ENCODE measurements around the gene BLOC1S6.

BLOC1S6 gene

GRCh38 chr15:45588219-45588875, 1.2 kb downstream of the BLOC1S6 start:
- TF ChIP-seq, protein P1, sequence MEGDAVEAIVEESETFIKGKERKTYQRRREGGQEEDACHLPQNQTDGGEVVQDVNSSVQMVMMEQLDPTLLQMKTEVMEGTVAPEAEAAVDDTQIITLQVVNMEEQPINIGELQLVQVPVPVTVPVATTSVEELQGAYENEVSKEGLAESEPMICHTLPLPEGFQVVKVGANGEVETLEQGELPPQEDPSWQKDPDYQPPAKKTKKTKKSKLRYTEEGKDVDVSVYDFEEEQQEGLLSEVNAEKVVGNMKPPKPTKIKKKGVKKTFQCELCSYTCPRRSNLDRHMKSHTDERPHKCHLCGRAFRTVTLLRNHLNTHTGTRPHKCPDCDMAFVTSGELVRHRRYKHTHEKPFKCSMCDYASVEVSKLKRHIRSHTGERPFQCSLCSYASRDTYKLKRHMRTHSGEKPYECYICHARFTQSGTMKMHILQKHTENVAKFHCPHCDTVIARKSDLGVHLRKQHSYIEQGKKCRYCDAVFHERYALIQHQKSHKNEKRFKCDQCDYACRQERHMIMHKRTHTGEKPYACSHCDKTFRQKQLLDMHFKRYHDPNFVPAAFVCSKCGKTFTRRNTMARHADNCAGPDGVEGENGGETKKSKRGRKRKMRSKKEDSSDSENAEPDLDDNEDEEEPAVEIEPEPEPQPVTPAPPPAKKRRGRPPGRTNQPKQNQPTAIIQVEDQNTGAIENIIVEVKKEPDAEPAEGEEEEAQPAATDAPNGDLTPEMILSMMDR (IDR thresholded peaks at IDR 0.05; ENCODE audit: low read length): no peak
- TF ChIP-seq EZH2 (optimal IDR thresholded peaks at IDR 0.05; ENCODE audit: low read depth, low read length) (no peak), EZH2phosphoT487 (IDR thresholded peaks at IDR 0.05; ENCODE audit: low read length) (no peak)
- peaks cover 17% of the 10 kb centered on the region for H3K4me1 ChIP-seq (ENCODE audit: low read length)
- no peaks in the 10 kb centered on the region for H3K27me3 ChIP-seq (replicated peaks; ENCODE audit: insufficient read depth, low read length)

GRCh38 chr15:45589256-45589655, 2.1 kb downstream of the BLOC1S6 start:
- peak overlapping the region; percentile 92 for H3K4me2 ChIP-seq (ENCODE audit: low read depth, low read length)

More at GRCh38 chr15:45588219-45588875, 1.2 kb downstream of the BLOC1S6 start:
- peak overlapping the region; percentile 94 for H3K4me3 ChIP-seq (ENCODE audit: low read length)
- H4K20me1 ChIP-seq (ENCODE audit: insufficient read depth, low read length): no peaks in the 10 kb centered on the region
- H3K9me2 ChIP-seq (replicated peaks; ENCODE audit: insufficient read depth, low read length): no peaks in the 10 kb centered on the region
- H2AFZ ChIP-seq (ENCODE audit: low read length): 0 out of 2 replicates have a peak overlapping the region, but pooled peaks have one; percentile 95
- no peak for DNase-seq
- H3K27ac ChIP-seq (ENCODE audit: low read length): peak overlapping the region; percentile 94; the same call in 1 of the 2 replicates
- H3K9ac ChIP-seq (ENCODE audit: low read length): peak overlapping the region; percentile 98
- H3K9me3 ChIP-seq (replicated peaks; ENCODE audit: insufficient read depth, low read length): no peaks in the 10 kb centered on the region
- H3K36me3 ChIP-seq (replicated peaks; ENCODE audit: insufficient read depth, low read length): no peaks in the 10 kb centered on the region; the same call in 1 of the 2 replicates
- H3K79me2 ChIP-seq (ENCODE audit: low read length): peaks cover 75% of the 10 kb centered on the region
- H3K4me2 ChIP-seq (ENCODE audit: low read depth, low read length): peak overlapping the region; percentile 92
- H3F3A ChIP-seq (ENCODE audit: insufficient read depth, low read length): no peaks in the 10 kb centered on the region

DNA sequence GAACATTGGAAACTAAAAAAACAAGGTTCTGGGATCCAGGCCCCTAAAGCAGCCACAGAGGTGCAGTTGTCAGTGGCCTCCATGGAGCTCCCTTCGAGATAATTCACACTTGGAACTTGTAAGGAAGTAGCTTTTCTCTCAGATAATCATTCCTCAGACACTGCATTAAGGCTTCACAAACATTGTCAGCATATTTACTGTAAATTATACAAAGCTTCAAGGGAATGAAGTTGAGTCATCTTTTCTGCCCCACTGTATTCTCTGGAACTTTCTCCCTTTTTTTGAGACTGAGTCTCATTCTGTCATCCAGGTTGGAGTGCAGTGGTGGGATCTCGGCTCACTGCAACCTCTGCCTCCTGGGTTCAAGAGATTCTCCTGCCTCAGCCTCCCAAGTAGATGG, 7.1 kb downstream of the BLOC1S6 start:
- H3K4me2 ChIP-seq (ENCODE audit: low read depth, low read length): no peak overlapping the region
- no peaks in the 10 kb centered on the region for H3K27me3 ChIP-seq (replicated peaks; ENCODE audit: insufficient read depth, low read length)
- no peaks in the 10 kb centered on the region for H4K20me1 ChIP-seq (ENCODE audit: insufficient read depth, low read length)
- H3K4me3 ChIP-seq (ENCODE audit: low read length): no peak overlapping the region
- H3K9me3 ChIP-seq (replicated peaks; ENCODE audit: insufficient read depth, low read length): no peaks in the 10 kb centered on the region
- H3K4me1 ChIP-seq (ENCODE audit: low read length): peaks cover 1% of the 10 kb centered on the region
- no peak overlapping the region for H3K9ac ChIP-seq (ENCODE audit: low read length)
- no peak overlapping the region for H3K27ac ChIP-seq (ENCODE audit: low read length)
- no peaks in the 10 kb centered on the region; the same call in 1 of the 2 replicates for H3K36me3 ChIP-seq (replicated peaks; ENCODE audit: insufficient read depth, low read length)
- peaks cover 74% of the 10 kb centered on the region for H3K79me2 ChIP-seq (ENCODE audit: low read length)
- no peaks in the 10 kb centered on the region for H3F3A ChIP-seq (ENCODE audit: insufficient read depth, low read length)
- no peaks in the 10 kb centered on the region for H3K9me2 ChIP-seq (replicated peaks; ENCODE audit: insufficient read depth, low read length)
- H2AFZ ChIP-seq (ENCODE audit: low read length): no peak overlapping the region
- TF ChIP-seq EZH2 (optimal IDR thresholded peaks at IDR 0.05; ENCODE audit: low read depth, low read length) (no peak), EZH2phosphoT487 (IDR thresholded peaks at IDR 0.05; ENCODE audit: low read length) (no peak)
- TF ChIP-seq, protein P1 (IDR thresholded peaks at IDR 0.05; ENCODE audit: low read length): no peak
- no peak for DNase-seq

More at GRCh38 chr15:45589256-45589655, 2.1 kb downstream of the BLOC1S6 start:
- TF ChIP-seq, protein P1 (IDR thresholded peaks at IDR 0.05; ENCODE audit: low read length): no peak
- TF ChIP-seq EZH2 (optimal IDR thresholded peaks at IDR 0.05; ENCODE audit: low read depth, low read length) (no peak), EZH2phosphoT487 (IDR thresholded peaks at IDR 0.05; ENCODE audit: low read length) (no peak)
- no peaks in the 10 kb centered on the region for H4K20me1 ChIP-seq (ENCODE audit: insufficient read depth, low read length)
- no peak overlapping the region for H2AFZ ChIP-seq (ENCODE audit: low read length)
- H3K4me3 ChIP-seq (ENCODE audit: low read length): no peak overlapping the region
- H3K36me3 ChIP-seq (replicated peaks; ENCODE audit: insufficient read depth, low read length): no peaks in the 10 kb centered on the region; the same call in 1 of the 2 replicates
- H3K9ac ChIP-seq (ENCODE audit: low read length): no peak overlapping the region
- H3K79me2 ChIP-seq (ENCODE audit: low read length): peaks cover 82% of the 10 kb centered on the region
- DNase-seq: no peak
- no peaks in the 10 kb centered on the region for H3F3A ChIP-seq (ENCODE audit: insufficient read depth, low read length)
- H3K9me2 ChIP-seq (replicated peaks; ENCODE audit: insufficient read depth, low read length): no peaks in the 10 kb centered on the region
- H3K4me1 ChIP-seq (ENCODE audit: low read length): peaks cover 17% of the 10 kb centered on the region
- H3K9me3 ChIP-seq (replicated peaks; ENCODE audit: insufficient read depth, low read length): no peaks in the 10 kb centered on the region
- no peak overlapping the region for H3K27ac ChIP-seq (ENCODE audit: low read length)
- no peaks in the 10 kb centered on the region for H3K27me3 ChIP-seq (replicated peaks; ENCODE audit: insufficient read depth, low read length)

Data from MM.1S (cell line).